Measurements from ENCODE around the gene ZZZ3. TPM values are rescaled to one million over a fixed set of nuclear protein-coding genes. Genes with fewer than 3 reads are reported as not detected.
A peak's percentile ranks its signal among the peaks of the same experiment; 100 is the strongest.

ZZZ3 gene
- total and polyA plus RNA-seq, 7 donors, result 8.6 to 29.9 (median 25.0) TPM

- no peaks in the 10 kb centered on the region for H3K4me1 ChIP-seq
- H3K27ac ChIP-seq, result no peak overlapping the region
- no peak for ATAC-seq
- no peaks in the 10 kb centered on the region for H3K27me3 ChIP-seq (ENCODE audit: insufficient read depth in 3 of 3, low read length in 2 of 3)
- 84 to 86% (median 86%) methylated on average over 3 of the region's 3 CpGs for WGBS, 3 donors
- H3K9me3 ChIP-seq, result no peaks in the 10 kb centered on the region
- TF ChIP-seq CTCF (IDR thresholded peaks at IDR 0.05), result no peak
- H3K36me3 ChIP-seq (ENCODE audit: insufficient read depth in 1 of 2, low read depth in 1 of 2), result peaks cover 0 to 81% of the 10 kb centered on the region in 2 donors
- intact Hi-C loops (cut with DNase I), result no loop called here
- no peak for DNase-seq
- H3K4me3 ChIP-seq, result no peak overlapping the region
Observed at GRCh38 chr1:77697441-77697840, 15.0 kb upstream of the ZZZ3 start.

- Histone ChIP-seq H3K27ac (no peak overlapping the region), H3K9me3 (no peaks in the 10 kb centered on the region), H3K4me3 (no peak overlapping the region), H3K27me3 (ENCODE audit: insufficient read depth in 3 of 3, low read length in 2 of 3) (no peaks in the 10 kb centered on the region), H3K4me1 (peaks cover 8% of the 10 kb centered on the region), H3K36me3 (ENCODE audit: insufficient read depth in 1 of 2, low read depth in 1 of 2) (peaks cover 0 to 27% of the 10 kb centered on the region in 2 donors)
- WGBS, 3 donors, result 87 to 92% (median 91%) methylated on average over 3 of the region's 3 CpGs
- no peak for DNase-seq
- no peak for ATAC-seq
- TF ChIP-seq CTCF (IDR thresholded peaks at IDR 0.05), result no peak
- intact Hi-C loops (cut with DNase I), result no loop called here
Observed at GRCh38 chr1:77688939-77689338, 6.5 kb upstream of the ZZZ3 start.

GRCh38 chr1:77687519-77687906, 5.1 kb upstream of the ZZZ3 start:
- Histone ChIP-seq H3K4me3 (peak overlapping the region; percentile 4), H3K4me1 (peaks cover 9% of the 10 kb centered on the region), H3K27me3 (ENCODE audit: insufficient read depth in 3 of 3, low read length in 2 of 3) (no peaks in the 10 kb centered on the region), H3K9me3 (no peaks in the 10 kb centered on the region), H3K27ac (no peak overlapping the region), H3K36me3 (ENCODE audit: insufficient read depth in 1 of 2, low read depth in 1 of 2) (peaks cover 0 to 13% of the 10 kb centered on the region in 2 donors)
- peak in 1 of 2 donors; percentile 35 for DNase-seq
- ATAC-seq, result no peak
- WGBS, 3 donors, result 42 to 52% (median 47%) methylated on average over 17 to 21 of the region's 21 CpGs
- TF ChIP-seq CTCF (IDR thresholded peaks at IDR 0.05), result no peak
- intact Hi-C loops (cut with DNase I), result no loop called here

GRCh38 chr1:77686796-77687518, 4.5 kb upstream of the ZZZ3 start:
- Histone ChIP-seq H3K27me3 (ENCODE audit: insufficient read depth in 3 of 3, low read length in 2 of 3) (no peaks in the 10 kb centered on the region), H3K4me3 (no peak overlapping the region), H3K36me3 (ENCODE audit: insufficient read depth in 1 of 2, low read depth in 1 of 2) (peaks cover 0 to 11% of the 10 kb centered on the region in 2 donors), H3K4me1 (peaks cover 9% of the 10 kb centered on the region), H3K9me3 (no peaks in the 10 kb centered on the region), H3K27ac (no peak overlapping the region)
- DNase-seq (peak in 1 of 2 donors; percentile 16), ATAC-seq (no peak)
- 89 to 90% (median 89%) methylated on average over 29 to 31 of the region's 33 CpGs for WGBS, 3 donors
- no peak for TF ChIP-seq CTCF (IDR thresholded peaks at IDR 0.05)
- intact Hi-C loops (cut with DNase I), result no loop called here

Data from psoas muscle (tissue), 8 donors.